ENCODE results near the gene EFNB3.

The EFNB3 gene

GRCh38 chr17:7676533-7676932, 28.5 kb upstream of the EFNB3 start:
- no peak overlapping the region for H3K27ac ChIP-seq
- no peak for TF ChIP-seq CTCF (conservative IDR thresholded peaks at IDR 0.05)

GRCh38 chr17:7677388-7678067, 27.5 kb upstream of the EFNB3 start:
- no peak overlapping the region for H3K27ac ChIP-seq

GRCh38 chr17:7684851-7685532, 20.0 kb upstream of the EFNB3 start:
- H3K27ac ChIP-seq: peak overlapping the region; percentile 98
- TF ChIP-seq CTCF (conservative IDR thresholded peaks at IDR 0.05): no peak

More at GRCh38 chr17:7677388-7678067, 27.5 kb upstream of the EFNB3 start:
- no peak for TF ChIP-seq CTCF (conservative IDR thresholded peaks at IDR 0.05)

GRCh38 chr17:7685533-7686221, 19.3 kb upstream of the EFNB3 start:
- H3K27ac ChIP-seq: peak overlapping the region; percentile 98
- TF ChIP-seq CTCF (conservative IDR thresholded peaks at IDR 0.05): no peak

- H3K27ac ChIP-seq: peak overlapping the region; percentile 98
- no peak for TF ChIP-seq CTCF (conservative IDR thresholded peaks at IDR 0.05)
Observed at GRCh38 chr17:7686222-7687071, 18.6 kb upstream of the EFNB3 start.

GRCh38 chr17:7687072-7687907, 17.7 kb upstream of the EFNB3 start, which contains the start of gene TP53:
TSS of gene TP53 (minus strand) at chr17:7687490. CDS start at chr17:7676594, 10,896 bp downstream.
- no peak for TF ChIP-seq CTCF (conservative IDR thresholded peaks at IDR 0.05)

More at GRCh38 chr17:7687072-7687907, 17.7 kb upstream of the EFNB3 start, which contains the start of gene TP53:
- peak within 1 kb of the TSS; percentile 98 for H3K27ac ChIP-seq

All from VCaP (cell line).